GM23338 (cell line): ENCODE measurements around the gene HMGXB3. TPM values are rescaled to one million over a fixed set of nuclear protein-coding genes. Genes with fewer than 3 reads are reported as not detected.

Experiments used
- ATAC-seq: fragments of 200-7000 bp; cut with Tn5 transposase; 3 replicates; pipeline ENCODE4 v1.9.1; 2020
- DNase-seq: peaks from one replicate; pipeline ENCODE4 v3.0.0-alpha.2; 2015; ENCODE audit warnings: low spot score
- H2AFZ ChIP-seq: fragments of 200-600 bp; sonication (generic); 2 replicates; pipeline ENCODE4 v1.8.0; 2016; ENCODE audit warnings: antibody characterized with exemption, mild to moderate bottlenecking, moderate library complexity
- H3F3A ChIP-seq: fragments of 200-600 bp; sonication (generic); replicated peaks from 2 replicates; pipeline ENCODE4 v1.8.0; 2017; ENCODE audit warnings: antibody characterized with exemption, mixed run types, low read depth
- H3K27ac ChIP-seq: fragments of 200-600 bp; sonication (generic); 2 replicates; pipeline ENCODE4 v1.6.1; 2016; ENCODE audit warnings: low read depth
- H3K27me3 ChIP-seq: fragments of 200-600 bp; sonication (generic); 2 replicates; pipeline ENCODE4 v1.8.0; 2016; ENCODE audit warnings: mild to moderate bottlenecking, mixed run types, moderate library complexity; ENCODE audit not compliant: insufficient read depth
- H3K36me3 ChIP-seq: fragments of 200-600 bp; sonication (generic); 2 replicates; pipeline ENCODE4 v1.8.0; 2016; ENCODE audit warnings: mild to moderate bottlenecking; ENCODE audit not compliant: insufficient read depth
- H3K4me1 ChIP-seq: fragments of 200-600 bp; sonication (generic); 2 replicates; pipeline ENCODE4 v1.8.0; 2016; ENCODE audit warnings: mild to moderate bottlenecking, moderate library complexity; ENCODE audit not compliant: insufficient read depth
- H3K4me2 ChIP-seq: fragments of 200-600 bp; sonication (generic); 2 replicates; pipeline ENCODE4 v1.7.1; 2017; ENCODE audit warnings: mixed run types
- H3K4me3 ChIP-seq: fragments of 200-600 bp; sonication (generic); 2 replicates; pipeline ENCODE4 v1.6.1; 2016; ENCODE audit warnings: mixed run types
- H3K79me2 ChIP-seq: fragments of 200-600 bp; sonication (generic); replicated peaks from 2 replicates; pipeline ENCODE4 v1.8.0; 2017; ENCODE audit warnings: mild to moderate bottlenecking; ENCODE audit not compliant: insufficient read depth
- H3K9me2 ChIP-seq: fragments of 200-600 bp; sonication (generic); 2 replicates; pipeline ENCODE4 v1.8.0; 2017; ENCODE audit not compliant: insufficient read depth
- H4K20me1 ChIP-seq: fragments of 200-600 bp; sonication (generic); replicated peaks from 2 replicates; pipeline ENCODE4 v1.8.0; 2017; ENCODE audit warnings: mild to moderate bottlenecking; ENCODE audit not compliant: insufficient read depth
- H3K27ac Mint-ChIP-seq: 2 replicates; pipeline ENCODE4 v1.8.0; 2020; ENCODE audit warnings: inconsistent platforms, mild to moderate bottlenecking, moderate library complexity, mixed read lengths
- H3K27me3 Mint-ChIP-seq: 3 replicates; pipeline ENCODE4 v1.8.0; 2022; ENCODE audit warnings: low read depth, mild to moderate bottlenecking, moderate library complexity, mixed read lengths, inconsistent platforms; ENCODE audit not compliant: insufficient read depth, poor library complexity
- H3K36me3 Mint-ChIP-seq: 3 replicates; pipeline ENCODE4 v1.8.0; 2021; ENCODE audit warnings: low read depth, mild to moderate bottlenecking, inconsistent platforms, moderate library complexity, mixed read lengths
- H3K4me1 Mint-ChIP-seq: 3 replicates; pipeline ENCODE4 v1.8.0; 2020; ENCODE audit warnings: mild to moderate bottlenecking, inconsistent platforms, mixed read lengths
- H3K4me3 Mint-ChIP-seq: 3 replicates; pipeline ENCODE4 v1.8.0; 2021; ENCODE audit warnings: moderate library complexity, mild to moderate bottlenecking, inconsistent platforms, mixed read lengths
- H3K9me3 Mint-ChIP-seq: 3 replicates; pipeline ENCODE4 v1.8.0; 2020; ENCODE audit warnings: moderate library complexity, mild to moderate bottlenecking, inconsistent platforms, mixed read lengths
- EZH2phosphoT487 ChIP-seq: fragments of 200-600 bp; sonication (generic); IDR thresholded peaks from one replicate; pipeline ENCODE4 v1.8.1; 2018; ENCODE audit warnings: antibody characterized with exemption; ENCODE audit not compliant: unreplicated experiment
- JUNB ChIP-seq: IDR thresholded peaks from one replicate; pipeline ENCODE4 v1.6.1; 2016; ENCODE audit warnings: antibody characterized with exemption; ENCODE audit not compliant: unreplicated experiment
- NANOG ChIP-seq: IDR thresholded peaks from 2 replicates; pipeline ENCODE4 v1.6.1; 2016; ENCODE audit warnings: antibody characterized with exemption, borderline replicate concordance
- STAT1 ChIP-seq: IDR thresholded peaks from one replicate; pipeline ENCODE4 v1.6.1; 2016; ENCODE audit warnings: antibody characterized with exemption; ENCODE audit not compliant: unreplicated experiment
- ZNF331 ChIP-seq: fragments of 250-450 bp; sonication (Bioruptor Pico); IDR thresholded peaks from 2 replicates; pipeline ENCODE4 v1.5.0; 2020; ENCODE audit warnings: low read depth, mild to moderate bottlenecking, moderate library complexity
- polyA plus RNA-seq: library from polyadenylated mRNA; unstranded; fragments of >200 nt; fragmentation: Nextera tagmentation; extraction: Ambion mirVana; gene quantifications from 2 replicates; pipeline ENCODE4 v1.2.1, GENCODE V29; 2016
- total RNA-seq: library from RNA; depleted of rRNA; stranded (reverse); fragments of >200 nt; shearing (Covaris generic); gene quantifications from 2 replicates; pipeline ENCODE4 v1.2.3, GENCODE V29; 2014
- TF ChIP-seq, protein P1 (sequence below): IDR thresholded peaks from 2 replicates; pipeline ENCODE4 v1.6.1; 2016; ENCODE audit warnings: antibody characterized with exemption
- TF ChIP-seq, protein P2 (sequence below): fragments of 250-450 bp; sonication (Bioruptor Pico); IDR thresholded peaks from 2 replicates; pipeline ENCODE4 v1.5.0; 2020; ENCODE audit warnings: mild to moderate bottlenecking, moderate library complexity
- TF ChIP-seq, protein P3 (sequence below), 2 experiments: fragments of 200-600 bp in 1 of 2; sonication (generic) in 1 of 2; conservative IDR thresholded peaks; 2 replicates each; pipeline versions ENCODE4 v1.5.1 to v1.6.1; 2016 to 2017; ENCODE audit warnings: antibody characterized with exemption in 2 of 2, low read depth in 2 of 2, mild to moderate bottlenecking in 2 of 2, moderate library complexity in 1 of 2

Gene HMGXB3
- total and polyA plus RNA-seq, 2 experiments from 2014 or later, result 9.4 to 37.9 TPM

DNA sequence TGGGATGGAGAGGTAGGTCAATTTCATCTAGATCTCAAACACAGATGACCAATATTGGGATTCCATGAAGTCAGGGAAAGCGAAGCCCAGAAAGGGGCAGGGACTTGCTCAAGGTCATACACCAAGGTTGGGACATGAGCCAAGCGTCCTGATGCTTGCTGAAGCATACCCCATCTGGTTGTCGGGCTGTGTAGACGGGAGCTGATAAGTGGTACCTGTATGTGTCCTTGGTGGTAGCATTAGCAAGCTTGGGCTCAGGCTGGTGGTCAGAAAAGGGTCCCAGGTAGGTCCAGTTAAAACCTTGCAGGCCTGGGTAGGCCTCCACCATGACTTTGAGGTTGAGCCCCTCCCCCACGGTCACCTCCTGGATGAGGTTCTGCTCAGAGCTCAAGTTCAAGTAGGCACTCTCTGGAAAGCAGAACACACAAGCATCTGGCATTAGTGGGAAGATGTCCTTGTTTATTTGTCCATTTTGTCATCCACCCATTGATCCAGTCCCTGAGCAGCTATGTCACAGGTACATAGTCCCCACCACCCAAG, 72.6 kb downstream of the HMGXB3 start:
- no peaks in the 10 kb centered on the region for H3K36me3 Mint-ChIP-seq
- H3F3A ChIP-seq, result no peaks in the 10 kb centered on the region
- no peaks in the 10 kb centered on the region for H3K4me1 Mint-ChIP-seq
- no peak overlapping the region for H3K4me3 Mint-ChIP-seq
- peaks cover 4% of the 10 kb centered on the region; the same call in 1 of the 2 replicates for H3K9me2 ChIP-seq
- no peaks in the 10 kb centered on the region for H3K79me2 ChIP-seq
- H3K4me2 ChIP-seq, result no peak overlapping the region
- no peaks in the 10 kb centered on the region for H3K4me1 ChIP-seq
- TF ChIP-seq, protein P1, sequence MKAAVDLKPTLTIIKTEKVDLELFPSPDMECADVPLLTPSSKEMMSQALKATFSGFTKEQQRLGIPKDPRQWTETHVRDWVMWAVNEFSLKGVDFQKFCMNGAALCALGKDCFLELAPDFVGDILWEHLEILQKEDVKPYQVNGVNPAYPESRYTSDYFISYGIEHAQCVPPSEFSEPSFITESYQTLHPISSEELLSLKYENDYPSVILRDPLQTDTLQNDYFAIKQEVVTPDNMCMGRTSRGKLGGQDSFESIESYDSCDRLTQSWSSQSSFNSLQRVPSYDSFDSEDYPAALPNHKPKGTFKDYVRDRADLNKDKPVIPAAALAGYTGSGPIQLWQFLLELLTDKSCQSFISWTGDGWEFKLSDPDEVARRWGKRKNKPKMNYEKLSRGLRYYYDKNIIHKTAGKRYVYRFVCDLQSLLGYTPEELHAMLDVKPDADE, result no peak
- TF ChIP-seq JUNB (no peak), ZNF331 (CRISPR knock-in tag) (no peak), NANOG (no peak), EZH2phosphoT487 (no peak), STAT1 (no peak)
- TF ChIP-seq, protein P2, sequence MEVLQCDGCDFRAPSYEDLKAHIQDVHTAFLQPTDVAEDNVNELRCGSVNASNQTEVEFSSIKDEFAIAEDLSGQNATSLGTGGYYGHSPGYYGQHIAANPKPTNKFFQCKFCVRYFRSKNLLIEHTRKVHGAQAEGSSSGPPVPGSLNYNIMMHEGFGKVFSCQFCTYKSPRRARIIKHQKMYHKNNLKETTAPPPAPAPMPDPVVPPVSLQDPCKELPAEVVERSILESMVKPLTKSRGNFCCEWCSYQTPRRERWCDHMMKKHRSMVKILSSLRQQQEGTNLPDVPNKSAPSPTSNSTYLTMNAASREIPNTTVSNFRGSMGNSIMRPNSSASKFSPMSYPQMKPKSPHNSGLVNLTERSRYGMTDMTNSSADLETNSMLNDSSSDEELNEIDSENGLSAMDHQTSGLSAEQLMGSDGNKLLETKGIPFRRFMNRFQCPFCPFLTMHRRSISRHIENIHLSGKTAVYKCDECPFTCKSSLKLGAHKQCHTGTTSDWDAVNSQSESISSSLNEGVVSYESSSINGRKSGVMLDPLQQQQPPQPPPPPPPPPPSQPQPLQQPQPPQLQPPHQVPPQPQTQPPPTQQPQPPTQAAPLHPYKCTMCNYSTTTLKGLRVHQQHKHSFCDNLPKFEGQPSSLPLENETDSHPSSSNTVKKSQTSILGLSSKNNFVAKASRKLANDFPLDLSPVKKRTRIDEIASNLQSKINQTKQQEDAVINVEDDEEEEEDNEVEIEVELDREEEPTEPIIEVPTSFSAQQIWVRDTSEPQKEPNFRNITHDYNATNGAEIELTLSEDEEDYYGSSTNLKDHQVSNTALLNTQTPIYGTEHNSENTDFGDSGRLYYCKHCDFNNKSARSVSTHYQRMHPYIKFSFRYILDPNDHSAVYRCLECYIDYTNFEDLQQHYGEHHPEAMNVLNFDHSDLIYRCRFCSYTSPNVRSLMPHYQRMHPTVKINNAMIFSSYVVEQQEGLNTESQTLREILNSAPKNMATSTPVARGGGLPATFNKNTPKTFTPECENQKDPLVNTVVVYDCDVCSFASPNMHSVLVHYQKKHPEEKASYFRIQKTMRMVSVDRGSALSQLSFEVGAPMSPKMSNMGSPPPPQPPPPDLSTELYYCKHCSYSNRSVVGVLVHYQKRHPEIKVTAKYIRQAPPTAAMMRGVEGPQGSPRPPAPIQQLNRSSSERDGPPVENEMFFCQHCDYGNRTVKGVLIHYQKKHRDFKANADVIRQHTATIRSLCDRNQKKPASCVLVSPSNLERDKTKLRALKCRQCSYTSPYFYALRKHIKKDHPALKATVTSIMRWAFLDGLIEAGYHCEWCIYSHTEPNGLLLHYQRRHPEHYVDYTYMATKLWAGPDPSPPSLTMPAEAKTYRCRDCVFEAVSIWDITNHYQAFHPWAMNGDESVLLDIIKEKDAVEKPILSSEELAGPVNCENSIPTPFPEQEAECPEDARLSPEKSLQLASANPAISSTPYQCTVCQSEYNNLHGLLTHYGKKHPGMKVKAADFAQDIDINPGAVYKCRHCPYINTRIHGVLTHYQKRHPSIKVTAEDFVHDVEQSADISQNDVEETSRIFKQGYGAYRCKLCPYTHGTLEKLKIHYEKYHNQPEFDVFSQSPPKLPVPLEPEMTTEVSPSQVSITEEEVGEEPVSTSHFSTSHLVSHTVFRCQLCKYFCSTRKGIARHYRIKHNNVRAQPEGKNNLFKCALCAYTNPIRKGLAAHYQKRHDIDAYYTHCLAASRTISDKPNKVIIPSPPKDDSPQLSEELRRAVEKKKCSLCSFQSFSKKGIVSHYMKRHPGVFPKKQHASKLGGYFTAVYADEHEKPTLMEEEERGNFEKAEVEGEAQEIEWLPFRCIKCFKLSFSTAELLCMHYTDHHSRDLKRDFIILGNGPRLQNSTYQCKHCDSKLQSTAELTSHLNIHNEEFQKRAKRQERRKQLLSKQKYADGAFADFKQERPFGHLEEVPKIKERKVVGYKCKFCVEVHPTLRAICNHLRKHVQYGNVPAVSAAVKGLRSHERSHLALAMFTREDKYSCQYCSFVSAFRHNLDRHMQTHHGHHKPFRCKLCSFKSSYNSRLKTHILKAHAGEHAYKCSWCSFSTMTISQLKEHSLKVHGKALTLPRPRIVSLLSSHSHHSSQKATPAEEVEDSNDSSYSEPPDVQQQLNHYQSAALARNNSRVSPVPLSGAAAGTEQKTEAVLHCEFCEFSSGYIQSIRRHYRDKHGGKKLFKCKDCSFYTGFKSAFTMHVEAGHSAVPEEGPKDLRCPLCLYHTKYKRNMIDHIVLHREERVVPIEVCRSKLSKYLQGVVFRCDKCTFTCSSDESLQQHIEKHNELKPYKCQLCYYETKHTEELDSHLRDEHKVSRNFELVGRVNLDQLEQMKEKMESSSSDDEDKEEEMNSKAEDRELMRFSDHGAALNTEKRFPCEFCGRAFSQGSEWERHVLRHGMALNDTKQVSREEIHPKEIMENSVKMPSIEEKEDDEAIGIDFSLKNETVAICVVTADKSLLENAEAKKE (CRISPR knock-in tag), result no peak
- TF ChIP-seq, protein P3, sequence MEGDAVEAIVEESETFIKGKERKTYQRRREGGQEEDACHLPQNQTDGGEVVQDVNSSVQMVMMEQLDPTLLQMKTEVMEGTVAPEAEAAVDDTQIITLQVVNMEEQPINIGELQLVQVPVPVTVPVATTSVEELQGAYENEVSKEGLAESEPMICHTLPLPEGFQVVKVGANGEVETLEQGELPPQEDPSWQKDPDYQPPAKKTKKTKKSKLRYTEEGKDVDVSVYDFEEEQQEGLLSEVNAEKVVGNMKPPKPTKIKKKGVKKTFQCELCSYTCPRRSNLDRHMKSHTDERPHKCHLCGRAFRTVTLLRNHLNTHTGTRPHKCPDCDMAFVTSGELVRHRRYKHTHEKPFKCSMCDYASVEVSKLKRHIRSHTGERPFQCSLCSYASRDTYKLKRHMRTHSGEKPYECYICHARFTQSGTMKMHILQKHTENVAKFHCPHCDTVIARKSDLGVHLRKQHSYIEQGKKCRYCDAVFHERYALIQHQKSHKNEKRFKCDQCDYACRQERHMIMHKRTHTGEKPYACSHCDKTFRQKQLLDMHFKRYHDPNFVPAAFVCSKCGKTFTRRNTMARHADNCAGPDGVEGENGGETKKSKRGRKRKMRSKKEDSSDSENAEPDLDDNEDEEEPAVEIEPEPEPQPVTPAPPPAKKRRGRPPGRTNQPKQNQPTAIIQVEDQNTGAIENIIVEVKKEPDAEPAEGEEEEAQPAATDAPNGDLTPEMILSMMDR (conservative IDR thresholded peaks at IDR 0.05; ENCODE audit: low read depth in 2 of 2), result no peak
- no peaks in the 10 kb centered on the region for H4K20me1 ChIP-seq
- no peaks in the 10 kb centered on the region for H3K9me3 Mint-ChIP-seq
- DNase-seq (no peak), ATAC-seq (no peak)
- H3K27me3 ChIP-seq, result no peaks in the 10 kb centered on the region
- no peak overlapping the region for H2AFZ ChIP-seq
- H3K27ac ChIP-seq, result no peak overlapping the region
- no peak overlapping the region for H3K27ac Mint-ChIP-seq
- peaks cover 3% of the 10 kb centered on the region for H3K27me3 Mint-ChIP-seq
- no peak overlapping the region for H3K4me3 ChIP-seq
- H3K36me3 ChIP-seq, result no peaks in the 10 kb centered on the region
